K562 (cell line): ENCODE measurements around the gene KYAT1. TPM values are rescaled to one million over a fixed set of nuclear protein-coding genes. Genes with fewer than 3 reads are reported as not detected.

Source experiments
- BCL6 ChIP-seq: fragments of 250-450 bp; sonication (Bioruptor Pico); IDR thresholded peaks from 2 replicates; pipeline ENCODE4 v1.4.0; 2020
- BDP1 ChIP-seq: IDR thresholded peaks from 3 replicates; pipeline ENCODE4 v1.6.1; 2011; ENCODE audit not compliant: insufficient read length, insufficient read depth
- CTBP1 ChIP-seq: fragments of 450-650 bp; IDR thresholded peaks from 2 replicates; pipeline ENCODE4 v1.6.1; 2016; ENCODE audit warnings: borderline replicate concordance
- ELF4 ChIP-seq: fragments of 450-650 bp; formaldehyde crosslinking; IDR thresholded peaks from 2 replicates; pipeline ENCODE4 v1.4.0; 2022; ENCODE audit warnings: missing genetic modification characterization
- FOS ChIP-seq: IDR thresholded peaks from 3 replicates; pipeline ENCODE4 v1.6.1; 2011; ENCODE audit not compliant: insufficient read length; ENCODE audit errors: extremely low read depth
- KAT2B ChIP-seq: IDR thresholded peaks from one replicate; pipeline ENCODE4 v1.6.1; 2012; ENCODE audit warnings: low read depth, mild to moderate bottlenecking, control low read depth, inconsistent platforms, low read length, moderate library complexity
- NFIX ChIP-seq: fragments of 250-450 bp; sonication (Bioruptor Pico); IDR thresholded peaks from 2 replicates; pipeline ENCODE4 v1.4.0; 2020; ENCODE audit warnings: low read depth, mild to moderate bottlenecking, moderate library complexity
- SAFB2 ChIP-seq: fragments of 200-400 bp; formaldehyde crosslinking; IDR thresholded peaks from 2 replicates; pipeline ENCODE4 v1.6.1; 2018; ENCODE audit warnings: borderline replicate concordance, low read length, low read depth, moderate library complexity; ENCODE audit not compliant: severe bottlenecking
- SMAD2 ChIP-seq: fragments of 150-350 bp; IDR thresholded peaks from 2 replicates; pipeline ENCODE4 v1.6.1; 2014; ENCODE audit warnings: low read depth, mild to moderate bottlenecking, low read length
- SRSF7 ChIP-seq: fragments of 200-400 bp; formaldehyde crosslinking; optimal IDR thresholded peaks from 2 replicates; pipeline ENCODE3; 2017; ENCODE audit warnings: mild to moderate bottlenecking, low read depth, low read length
- TEAD2 ChIP-seq: fragments of 450-650 bp; IDR thresholded peaks from 2 replicates; pipeline ENCODE4 v1.6.1; 2016; ENCODE audit warnings: missing genetic modification characterization, control low read depth, missing compliant biosample characterization
- XRCC5 ChIP-seq: fragments of 200-400 bp; formaldehyde crosslinking; IDR thresholded peaks from 2 replicates; pipeline ENCODE4 v1.6.1; 2017; ENCODE audit warnings: low read depth, mild to moderate bottlenecking, low read length
- ZBTB49 ChIP-seq: sonication (generic); formaldehyde crosslinking; IDR thresholded peaks from 2 replicates; pipeline ENCODE4 v1.8.0; 2022; ENCODE audit warnings: missing genetic modification reagents, mild to moderate bottlenecking, borderline replicate concordance
- ZFP30 ChIP-seq: fragments of 250-450 bp; sonication (Bioruptor Pico); IDR thresholded peaks from 2 replicates; pipeline ENCODE4 v1.8.0; 2022; ENCODE audit warnings: moderate library complexity, mild to moderate bottlenecking, inconsistent platforms, borderline replicate concordance
- ZNF77 ChIP-seq: fragments of 250-450 bp; sonication (Bioruptor Pico); IDR thresholded peaks from 2 replicates; pipeline ENCODE4 v1.5.0; 2020
- polyA plus RNA-seq, 8 experiments: library from polyadenylated mRNA; depleted of rRNA in 4 of 8; stranded (reverse) in 5 of 8; unstranded in 3 of 8; fragments of >200 nt; fragmentation: Nextera tagmentation in 2 of 8; fragmentation: Illumina TruSeq in 1 of 8; extraction: Ambion mirVana in 2 of 8; extraction: Trizol in 1 of 8; gene quantifications; 2 replicates each; pipeline versions ENCODE4 v1.2.1 to v1.2.3, GENCODE V29; 2011 to 2014; ENCODE audit warnings: inconsistent platforms in 1 of 8, missing spikeins in 1 of 8
- total RNA-seq, 7 experiments: library from RNA; depleted of rRNA in 6 of 7; stranded (reverse); fragments of >200 nt in 6 of 7; fragmentation: Illumina TruSeq in 2 of 7; extraction: Trizol in 2 of 7; gene quantifications; 2 replicates each; pipeline versions ENCODE4 v1.2.1 to v1.2.3, GENCODE V29; 2011 to 2021; ENCODE audit warnings: low replicate concordance in 1 of 7
- TF ChIP-seq, protein P1 (sequence below): fragments of 250-450 bp; sonication (Bioruptor Pico); IDR thresholded peaks from 2 replicates; pipeline ENCODE4 v1.9.0; 2021; ENCODE audit warnings: mild to moderate bottlenecking, inconsistent platforms
- TF ChIP-seq, protein P2 (sequence below): sonication (generic); formaldehyde crosslinking; IDR thresholded peaks from 2 replicates; pipeline ENCODE4 v1.8.0; 2023; ENCODE audit warnings: mild to moderate bottlenecking, missing genetic modification reagents
- TF ChIP-seq, protein P3 (sequence below): IDR thresholded peaks from 3 replicates; pipeline ENCODE4 v1.6.1; 2011; ENCODE audit warnings: borderline replicate concordance, mild to moderate bottlenecking; ENCODE audit not compliant: insufficient read length, insufficient read depth

The KYAT1 gene
- total and polyA plus RNA-seq, 9 of the 15 experiments (the other 6 are each of a cell fraction or from before 2014, with no cell fraction given): 6.4 to 16.8 (median 11.1) TPM

DNA sequence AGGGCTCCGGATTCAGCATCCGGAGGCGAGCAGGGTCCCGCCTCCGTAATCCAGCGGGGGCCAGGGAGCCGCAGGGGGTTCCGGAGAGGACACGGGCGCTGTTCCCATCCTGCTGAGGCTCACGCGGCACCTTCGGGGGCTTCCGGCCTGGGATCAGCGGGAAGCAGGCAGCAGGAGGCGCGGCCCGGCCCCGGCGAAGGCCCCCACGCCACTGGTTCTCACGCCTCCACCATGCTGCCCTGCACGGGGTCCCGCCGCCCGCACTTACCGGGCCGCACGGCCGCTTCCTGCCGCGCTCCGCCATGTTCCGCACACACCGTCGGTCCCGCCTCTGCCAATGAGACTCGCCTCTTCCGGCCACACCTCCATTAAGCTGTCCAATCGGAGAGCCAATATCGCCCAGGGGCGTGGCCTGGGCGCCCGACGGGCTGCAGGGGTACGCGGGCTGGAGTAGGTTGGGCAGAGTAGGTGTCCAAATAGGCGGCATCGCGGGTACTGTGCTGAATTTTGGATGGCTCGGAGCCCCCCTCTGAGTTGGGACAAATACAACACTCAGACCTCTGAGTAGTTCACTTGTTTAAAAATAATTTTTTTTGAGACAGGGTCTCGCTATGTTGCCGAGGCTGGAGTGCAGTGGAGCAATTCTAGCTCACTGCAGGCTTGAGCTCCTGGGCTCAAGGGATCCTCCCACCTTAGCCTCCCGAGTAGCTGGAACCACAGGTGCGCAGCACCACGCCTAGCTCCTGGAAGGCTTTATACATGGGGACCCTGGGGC lies 52.1 kb downstream of the KYAT1 start, which contains the start of gene SPOUT1 (continued):
- no peak for TF ChIP-seq SAFB2
- TF ChIP-seq TEAD2: no peak
- TF ChIP-seq, protein P1, sequence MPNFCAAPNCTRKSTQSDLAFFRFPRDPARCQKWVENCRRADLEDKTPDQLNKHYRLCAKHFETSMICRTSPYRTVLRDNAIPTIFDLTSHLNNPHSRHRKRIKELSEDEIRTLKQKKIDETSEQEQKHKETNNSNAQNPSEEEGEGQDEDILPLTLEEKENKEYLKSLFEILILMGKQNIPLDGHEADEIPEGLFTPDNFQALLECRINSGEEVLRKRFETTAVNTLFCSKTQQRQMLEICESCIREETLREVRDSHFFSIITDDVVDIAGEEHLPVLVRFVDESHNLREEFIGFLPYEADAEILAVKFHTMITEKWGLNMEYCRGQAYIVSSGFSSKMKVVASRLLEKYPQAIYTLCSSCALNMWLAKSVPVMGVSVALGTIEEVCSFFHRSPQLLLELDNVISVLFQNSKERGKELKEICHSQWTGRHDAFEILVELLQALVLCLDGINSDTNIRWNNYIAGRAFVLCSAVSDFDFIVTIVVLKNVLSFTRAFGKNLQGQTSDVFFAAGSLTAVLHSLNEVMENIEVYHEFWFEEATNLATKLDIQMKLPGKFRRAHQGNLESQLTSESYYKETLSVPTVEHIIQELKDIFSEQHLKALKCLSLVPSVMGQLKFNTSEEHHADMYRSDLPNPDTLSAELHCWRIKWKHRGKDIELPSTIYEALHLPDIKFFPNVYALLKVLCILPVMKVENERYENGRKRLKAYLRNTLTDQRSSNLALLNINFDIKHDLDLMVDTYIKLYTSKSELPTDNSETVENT (CRISPR knock-in tag): peak; percentile 82; the same call in 1 of the 2 replicates
- no peak for TF ChIP-seq BCL6 (CRISPR knock-in tag)
- no peak for TF ChIP-seq ZNF77
- TF ChIP-seq FOS: peak; percentile 30
- no peak for TF ChIP-seq SMAD2
- TF ChIP-seq XRCC5: peak; percentile 18; the same call in 1 of the 2 replicates
- TF ChIP-seq BDP1: no peak
- TF ChIP-seq, protein P2, sequence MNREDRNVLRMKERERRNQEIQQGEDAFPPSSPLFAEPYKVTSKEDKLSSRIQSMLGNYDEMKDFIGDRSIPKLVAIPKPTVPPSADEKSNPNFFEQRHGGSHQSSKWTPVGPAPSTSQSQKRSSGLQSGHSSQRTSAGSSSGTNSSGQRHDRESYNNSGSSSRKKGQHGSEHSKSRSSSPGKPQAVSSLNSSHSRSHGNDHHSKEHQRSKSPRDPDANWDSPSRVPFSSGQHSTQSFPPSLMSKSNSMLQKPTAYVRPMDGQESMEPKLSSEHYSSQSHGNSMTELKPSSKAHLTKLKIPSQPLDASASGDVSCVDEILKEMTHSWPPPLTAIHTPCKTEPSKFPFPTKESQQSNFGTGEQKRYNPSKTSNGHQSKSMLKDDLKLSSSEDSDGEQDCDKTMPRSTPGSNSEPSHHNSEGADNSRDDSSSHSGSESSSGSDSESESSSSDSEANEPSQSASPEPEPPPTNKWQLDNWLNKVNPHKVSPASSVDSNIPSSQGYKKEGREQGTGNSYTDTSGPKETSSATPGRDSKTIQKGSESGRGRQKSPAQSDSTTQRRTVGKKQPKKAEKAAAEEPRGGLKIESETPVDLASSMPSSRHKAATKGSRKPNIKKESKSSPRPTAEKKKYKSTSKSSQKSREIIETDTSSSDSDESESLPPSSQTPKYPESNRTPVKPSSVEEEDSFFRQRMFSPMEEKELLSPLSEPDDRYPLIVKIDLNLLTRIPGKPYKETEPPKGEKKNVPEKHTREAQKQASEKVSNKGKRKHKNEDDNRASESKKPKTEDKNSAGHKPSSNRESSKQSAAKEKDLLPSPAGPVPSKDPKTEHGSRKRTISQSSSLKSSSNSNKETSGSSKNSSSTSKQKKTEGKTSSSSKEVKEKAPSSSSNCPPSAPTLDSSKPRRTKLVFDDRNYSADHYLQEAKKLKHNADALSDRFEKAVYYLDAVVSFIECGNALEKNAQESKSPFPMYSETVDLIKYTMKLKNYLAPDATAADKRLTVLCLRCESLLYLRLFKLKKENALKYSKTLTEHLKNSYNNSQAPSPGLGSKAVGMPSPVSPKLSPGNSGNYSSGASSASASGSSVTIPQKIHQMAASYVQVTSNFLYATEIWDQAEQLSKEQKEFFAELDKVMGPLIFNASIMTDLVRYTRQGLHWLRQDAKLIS (CRISPR knock-in tag): 0 out of 2 replicates have a peak, but pooled peaks have one; percentile 44
- no peak for TF ChIP-seq ZBTB49 (CRISPR knock-in tag)
- no peak for TF ChIP-seq SRSF7
- TF ChIP-seq, protein P3, sequence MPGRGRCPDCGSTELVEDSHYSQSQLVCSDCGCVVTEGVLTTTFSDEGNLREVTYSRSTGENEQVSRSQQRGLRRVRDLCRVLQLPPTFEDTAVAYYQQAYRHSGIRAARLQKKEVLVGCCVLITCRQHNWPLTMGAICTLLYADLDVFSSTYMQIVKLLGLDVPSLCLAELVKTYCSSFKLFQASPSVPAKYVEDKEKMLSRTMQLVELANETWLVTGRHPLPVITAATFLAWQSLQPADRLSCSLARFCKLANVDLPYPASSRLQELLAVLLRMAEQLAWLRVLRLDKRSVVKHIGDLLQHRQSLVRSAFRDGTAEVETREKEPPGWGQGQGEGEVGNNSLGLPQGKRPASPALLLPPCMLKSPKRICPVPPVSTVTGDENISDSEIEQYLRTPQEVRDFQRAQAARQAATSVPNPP: no peak
- no peak for TF ChIP-seq ZFP30 (CRISPR knock-in tag)
- no peak for TF ChIP-seq KAT2B
- no peak for TF ChIP-seq ELF4 (CRISPR knock-in tag)
- peak; percentile 68 for TF ChIP-seq CTBP1
- no peak for TF ChIP-seq NFIX
